Endothelial cell of umbilical vein (primary cell): ENCODE results near the gene SWSAP1. TPM values are rescaled to one million over a fixed set of nuclear protein-coding genes. Genes with fewer than 3 reads are reported as not detected.

Experiments
- Bru-seq: library from RNA; stranded (reverse); fragments of 400-500 nt; gene quantifications from one replicate; lab custom pipeline; 2021; lab: Mats Ljungman, UMichigan
- BruChase-seq, 2 experiments: library from RNA; stranded (reverse); fragments of 400-500 nt; gene quantifications; one replicate each; lab custom pipeline; 2021; lab: Mats Ljungman, UMichigan
- BruUV-seq: library from RNA; stranded (reverse); fragments of 400-500 nt; replicated peaks from 2 replicates; lab custom pipeline; 2021; lab: Mats Ljungman, UMichigan
- CTCF ChIA-PET: fragments of 300-600, 350-600 bp; sonication (Branson Sonifier 250); formaldehyde crosslinking; loops from one replicate; lab custom pipeline; 2021; ENCODE audit warnings: antibody characterized with exemption, inconsistent platforms; lab: Charles Lee
- POLR2A ChIA-PET: fragments of 300-600, 350-600 bp; sonication (Branson Sonifier 250); formaldehyde crosslinking; loops from one replicate; lab custom pipeline; 2021; ENCODE audit warnings: antibody characterized with exemption, inconsistent platforms; lab: Charles Lee
- DNase-seq: peaks from one replicate; pipeline ENCODE4 v3.0.0-alpha.2; 2011; ENCODE audit warnings: low read depth, low spot score
- FAIRE-seq: peaks from 2 replicates; lab custom pipeline; 2011; peaks lifted over from hg19 to GRCh38; lab: Jason Lieb, UNC
- H2AFZ ChIP-seq: 2 replicates; pipeline ENCODE4 v1.6.0; 2012; ENCODE audit warnings: low read depth, low read length, control low read depth, inconsistent platforms
- H3K27ac ChIP-seq: 2 replicates; pipeline ENCODE4 v1.5.1; 2011; ENCODE audit warnings: low read depth, mild to moderate bottlenecking, control low read depth, low read length, moderate library complexity; ENCODE audit not compliant: insufficient read depth
- H3K27me3 ChIP-seq, 2 experiments: 2 replicates each; pipeline versions ENCODE4 v1.6.0 to v1.6.1; 2011; ENCODE audit warnings: low read length in 2 of 2, mixed read lengths in 1 of 2; ENCODE audit not compliant: control insufficient read depth in 2 of 2, insufficient read depth in 2 of 2
- H3K36me3 ChIP-seq, 2 experiments: 2 replicates in 1 of 2; 3 replicates in 1 of 2; pipeline ENCODE4 v1.5.1; 2011; ENCODE audit warnings: low read length in 2 of 2, mild to moderate bottlenecking in 1 of 2, moderate library complexity in 1 of 2; ENCODE audit not compliant: control insufficient read depth in 2 of 2, insufficient read depth in 2 of 2; ENCODE audit errors: extremely low read depth in 1 of 2
- H3K4me1 ChIP-seq: 3 replicates; pipeline ENCODE4 v1.5.1; 2011; ENCODE audit warnings: mild to moderate bottlenecking, low read length; ENCODE audit not compliant: control insufficient read depth, insufficient read depth; ENCODE audit errors: extremely low read depth
- H3K4me2 ChIP-seq: 2 replicates; pipeline ENCODE4 v1.6.1; 2011; ENCODE audit warnings: low read length, control low read depth, mixed read lengths; ENCODE audit not compliant: insufficient read depth
- H3K4me3 ChIP-seq, 3 experiments: fragments of 200-600 bp in 1 of 3; sonication (generic), shearing (Covaris generic) in 1 of 3; replicated peaks in 1 of 3; 2 replicates each; pipeline ENCODE4 v1.5.1; 2011 to 2016; ENCODE audit warnings: control low read depth in 3 of 3, low read length in 3 of 3, mild to moderate bottlenecking in 2 of 3, inconsistent platforms in 1 of 3, low read depth in 1 of 3, moderate library complexity in 1 of 3; ENCODE audit not compliant: insufficient read depth in 1 of 3
- H3K79me2 ChIP-seq: 2 replicates; pipeline ENCODE4 v1.6.0; 2012; ENCODE audit warnings: low read length, inconsistent platforms; ENCODE audit not compliant: control insufficient read depth, insufficient read depth
- H3K9ac ChIP-seq: replicated peaks from 2 replicates; pipeline ENCODE3; 2011; ENCODE audit warnings: low read length, control low read depth; ENCODE audit not compliant: insufficient read depth; ENCODE audit errors: extremely low read depth
- H3K9me1 ChIP-seq: replicated peaks from 3 replicates; pipeline ENCODE4 v1.6.0; 2011; ENCODE audit warnings: mild to moderate bottlenecking, low read length; ENCODE audit not compliant: control insufficient read depth, insufficient read depth; ENCODE audit errors: extremely low read depth
- H3K9me3 ChIP-seq: replicated peaks from 2 replicates; pipeline ENCODE4 v1.5.1; 2012; ENCODE audit warnings: low read length, inconsistent platforms; ENCODE audit not compliant: control insufficient read depth, insufficient read depth
- H4K20me1 ChIP-seq: replicated peaks from 2 replicates; pipeline ENCODE3; 2011; ENCODE audit warnings: mild to moderate bottlenecking, low read length; ENCODE audit not compliant: control insufficient read depth, insufficient read depth; ENCODE audit errors: extremely low read depth
- CTCF ChIP-seq, 2 donors: IDR thresholded peaks; 1 replicate in 1 of 2; 2 replicates in 1 of 2; pipeline ENCODE4 v1.5.1; 2011; ENCODE audit warnings: low read length in 2 of 2, mild to moderate bottlenecking in 2 of 2, moderate library complexity in 2 of 2, control low read depth in 1 of 2, inconsistent platforms in 1 of 2, low read depth in 1 of 2; ENCODE audit not compliant: insufficient read depth in 1 of 2; ENCODE audit errors: extremely low read depth in 1 of 2
- EZH2 ChIP-seq: IDR thresholded peaks from 2 replicates; pipeline ENCODE4 v1.6.1; 2012; ENCODE audit warnings: borderline replicate concordance, low read depth, mild to moderate bottlenecking, moderate library complexity, low read length, inconsistent platforms; ENCODE audit not compliant: severe bottlenecking
- FOS ChIP-seq: IDR thresholded peaks from 2 replicates; pipeline ENCODE4 v1.6.1; 2011; ENCODE audit warnings: mild to moderate bottlenecking, low read length, moderate library complexity, borderline replicate concordance; ENCODE audit not compliant: insufficient read depth
- GATA2 ChIP-seq: IDR thresholded peaks from 2 replicates; pipeline ENCODE4 v1.7.0; 2011; ENCODE audit warnings: low read depth, mild to moderate bottlenecking, moderate library complexity, mixed read lengths, low read length; ENCODE audit not compliant: insufficient read length, insufficient read depth
- JUN ChIP-seq: IDR thresholded peaks from 2 replicates; pipeline ENCODE4 v1.6.1; 2011; ENCODE audit warnings: borderline replicate concordance, low read depth; ENCODE audit not compliant: insufficient read length, insufficient read depth
- MAX ChIP-seq: IDR thresholded peaks from 2 replicates; pipeline ENCODE4 v1.6.1; 2011; ENCODE audit not compliant: insufficient read depth, insufficient read length
- MYC ChIP-seq: IDR thresholded peaks from one replicate; pipeline ENCODE4 v1.6.1; 2011; ENCODE audit warnings: mild to moderate bottlenecking, low read depth, low read length
- POLR2A ChIP-seq: IDR thresholded peaks from 2 replicates; pipeline ENCODE4 v1.6.1; 2012; ENCODE audit warnings: low read depth, mild to moderate bottlenecking, control low read depth, low read length
- POLR2AphosphoS5 ChIP-seq: IDR thresholded peaks from 2 replicates; pipeline ENCODE4 v1.6.1; 2012; ENCODE audit warnings: low read depth, mild to moderate bottlenecking, control low read depth, low read length, moderate library complexity; ENCODE audit not compliant: insufficient read depth
- dilution Hi-C: fragments of 300-500 bp; cut with MboI; formaldehyde crosslinking; loops from one replicate; pipeline ENCODE4 v1.15.0; 2019; ENCODE audit warnings: low sequenced_read_pairs; ENCODE audit not compliant: extremely low pct_ligation_motif_present
- intact Hi-C: fragments of 100-400 bp; cut with micrococcal nuclease; formaldehyde crosslinking; loops from one replicate; pipeline ENCODE4 v1.10.0; 2022
- long read RNA-seq: library from polyadenylated mRNA; stranded (forward); transcript quantifications from one replicate; pipeline ENCODE4 v2.0.0, GENCODE V29; 2021
- polyA minus RNA-seq, 3 experiments: library from RNA; depleted of rRNA, polyadenylated mRNA; stranded (reverse); fragments of >200 nt; gene quantifications; 1 replicate in 1 of 3; 2 replicates in 2 of 3; pipeline ENCODE4 v1.2.3, GENCODE V29; 2011
- polyA plus RNA-seq, 4 experiments: library from polyadenylated mRNA; depleted of rRNA in 3 of 4; stranded (reverse) in 3 of 4; unstranded in 1 of 4; fragments of >200 nt; gene quantifications; 2 replicates each; pipeline versions ENCODE4 v1.2.1 to v1.2.3, GENCODE V29; 2011 to 2012; ENCODE audit warnings: missing spikeins in 1 of 4
- total RNA-seq: library from RNA; stranded (reverse); gene quantifications from 2 replicates; pipeline ENCODE4 v1.2.3, GENCODE V29; 2021

SWSAP1 gene
- 2.7 and 3.7 TPM in 2 replicates for total RNA-seq
- polyA plus RNA-seq, result 4.4 and 4.8 TPM in 2 replicates
- 2.2 and 3.3 TPM in 2 replicates for polyA plus RNA-seq (2011; cell fraction: cytosol; rRNA removed)
- polyA plus RNA-seq (2011; cell fraction: nucleus; rRNA removed), result 1.5 and 1.7 TPM in 2 replicates
- 2.3 and 2.8 TPM in 2 replicates for polyA plus RNA-seq (2012)
- 0.49 and 1.6 TPM in 2 replicates for polyA minus RNA-seq
- polyA minus RNA-seq (2011; cell fraction: cytosol; rRNA and poly(A)+ RNA removed), result 0.92 TPM
- 0.72 and 1.5 TPM in 2 replicates for polyA minus RNA-seq (2011; cell fraction: nucleus; rRNA and poly(A)+ RNA removed)
- Bru-seq, nascent RNA, result percentile 50 among the genes with signal in this experiment
- percentile 43 among the genes with signal in this experiment for BruChase-seq, experiment 1, labeled RNA remaining after a 6-hour chase
- BruChase-seq, experiment 2, labeled RNA remaining after a 2-hour chase, result percentile 47 among the genes with signal in this experiment
- long read RNA-seq, transcript SWSAP1-201 (2 exons, 1,684 nt), result major isoform, 29 of 32 reads
- long read RNA-seq, partial matches to known transcripts, result 2 of 32 reads
- long read RNA-seq, other reads (novel, unspliced or antisense), result 1 of 32 reads

GRCh38 chr19:11374433-11375142, at the start of gene SWSAP1:
TSS of gene SWSAP1 (plus strand) at chr19:11374666. CDS start at chr19:11374681, 15 bp downstream.
- no peaks in the 10 kb centered on the region for H3K36me3 ChIP-seq
- H3K4me2 ChIP-seq, result peak within 1 kb of the TSS; percentile 87
- peak; percentile 8 for TF ChIP-seq POLR2AphosphoS5
- no peak for TF ChIP-seq JUN
- no peak for TF ChIP-seq EZH2
- no peak for TF ChIP-seq FOS
- no peak for TF ChIP-seq GATA2
- no peak for TF ChIP-seq CTCF (IDR thresholded peaks at IDR 0.05; ENCODE audit: extremely low read depth in 1 of 2, insufficient read depth in 1 of 2, low read depth in 1 of 2, low read length in 2 of 2)
- no peak for TF ChIP-seq MYC
- TF ChIP-seq MAX, result peak; percentile 59
- peak; percentile 68 for TF ChIP-seq POLR2A
- FAIRE-seq (peak; percentile 100), DNase-seq (peak; percentile 100)
- H3K4me1 ChIP-seq, result peaks cover 39% of the 10 kb centered on the region
- intact Hi-C loops, result loop anchor here (1.0 to 2.0 kb wide), 2 partner anchors 28 to 36 kb away; partner anchors contain the start of genes CCDC159, RAB3D and TMEM205
- ChIA-PET POLR2A (interaction anchor here (0.6 to 1.6 kb wide), 4 partner anchors 10 to 30 kb away, joined by 3 to 4 read pairs (median 4); partner anchors contain the start of gene EPOR), CTCF (interaction anchor here (1.0 to 2.8 kb wide), 11 partner anchors 9 to 108 kb away, joined by 3 to 20 read pairs (median 4); partner anchors contain the start of genes CCDC159, EPOR, ODAD3 and PRKCSH)
- H4K20me1 ChIP-seq, result no peaks in the 10 kb centered on the region
- peak within 1 kb of the TSS; percentile 78 for H2AFZ ChIP-seq
- no peaks in the 10 kb centered on the region for H3K27me3 ChIP-seq
- peaks cover 3% of the 10 kb centered on the region for H3K79me2 ChIP-seq
- H3K9me1 ChIP-seq, result no peaks in the 10 kb centered on the region
- H3K27ac ChIP-seq, result peak within 1 kb of the TSS; percentile 70
- dilution Hi-C loops, result no loop called here
- no peaks in the 10 kb centered on the region for H3K9me3 ChIP-seq
- peak within 1 kb of the TSS; percentile 89 for H3K9ac ChIP-seq
- TSS peak; percentile 83 for BruUV-seq
- peak within 1 kb of the TSS; percentile 35 to 65 (median 56) for H3K4me3 ChIP-seq
